Left cardiac atrium (tissue), 4 donors: Measurements from ENCODE around the gene CELSR2. TPM values are rescaled to one million over a fixed set of nuclear protein-coding genes. Genes with fewer than 3 reads are reported as not detected.

Experiments
- ATAC-seq, 2 donors: fragments of 200-7000 bp; cut with Tn5 transposase; one replicate each; pipeline ENCODE4 v1.9.1; 2020; ENCODE audit warnings: mild to moderate bottlenecking in 2 of 2, moderate library complexity in 2 of 2
- DNase-seq: peaks from one replicate; pipeline ENCODE4 v3.0.0-alpha.2; 2020
- intact Hi-C, 2 donors: fragments of 100-400 bp; cut with DNase I; formaldehyde crosslinking; loops; one replicate each; pipeline versions ENCODE4 v1.14.1 to v1.15.1; 2022 to 2023
- total RNA-seq, 2 donors: library from RNA; stranded (reverse); fragmentation: NEBNext Ultra II Directional; extraction: Animal tissue kit (Norgen Biotek cat#: 25700); gene quantifications; one replicate each; pipeline ENCODE4 v1.2.1, GENCODE V29; 2021
- donor health status: DM: no; HTN: yes; CAD: no.
- donor health status: DM: no; HTN: yes; CAD: no; lungs with severe emphysema.
- donor health status: DM: yes; HTN: yes; CAD: no.
- donor health status: Dilated cardiomyopathy.

The CELSR2 gene
- total RNA-seq, 2 donors from 2014 or later = 15.6 to 21.1 TPM

DNA sequence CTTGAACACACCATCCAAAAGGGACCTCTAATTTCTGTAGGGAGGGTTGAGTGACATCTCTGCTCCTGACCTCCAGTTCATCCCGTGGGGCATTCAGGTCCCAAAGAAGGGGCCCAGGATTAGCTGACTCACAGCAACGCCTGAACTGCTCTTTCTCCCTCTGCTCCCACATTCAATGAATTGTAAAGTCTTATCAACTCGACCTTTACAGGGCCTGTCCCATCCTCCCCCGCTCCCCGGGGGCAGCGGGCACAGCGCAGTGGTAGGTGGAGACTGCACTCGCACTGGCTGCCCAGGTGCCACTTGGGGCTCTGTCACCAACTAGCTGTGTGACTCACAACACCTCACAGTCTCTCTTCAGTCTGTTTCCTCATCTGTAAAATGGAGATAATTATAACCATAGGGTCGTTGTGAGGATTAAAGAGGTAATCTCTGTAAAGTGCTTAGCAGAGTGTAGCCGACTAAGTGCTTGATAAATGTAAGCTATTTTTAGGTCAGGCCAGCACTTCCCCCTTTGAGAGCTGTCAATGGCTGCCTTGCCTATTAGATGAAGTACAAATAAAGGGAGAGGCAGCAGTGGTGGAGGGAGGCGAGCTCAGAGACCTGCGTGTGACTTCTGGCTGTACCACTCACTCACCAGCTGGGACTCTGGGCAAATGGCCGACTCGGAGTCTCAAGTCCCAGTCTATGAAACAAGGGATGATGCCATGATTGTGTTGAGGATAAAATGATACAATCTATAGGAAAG, 58.1 kb downstream of the CELSR2 start:
- peak; percentile 75 for DNase-seq
- intact Hi-C loops = no loop called here

GRCh38 chr1:109309347-109309746, 60.0 kb downstream of the CELSR2 start:
- DNase-seq (no peak), ATAC-seq (no peak)
- intact Hi-C loops = no loop called here

More for the DNA sequence above, 58.1 kb downstream of the CELSR2 start:
- ATAC-seq = peak; percentile 75 to 86

DNA sequence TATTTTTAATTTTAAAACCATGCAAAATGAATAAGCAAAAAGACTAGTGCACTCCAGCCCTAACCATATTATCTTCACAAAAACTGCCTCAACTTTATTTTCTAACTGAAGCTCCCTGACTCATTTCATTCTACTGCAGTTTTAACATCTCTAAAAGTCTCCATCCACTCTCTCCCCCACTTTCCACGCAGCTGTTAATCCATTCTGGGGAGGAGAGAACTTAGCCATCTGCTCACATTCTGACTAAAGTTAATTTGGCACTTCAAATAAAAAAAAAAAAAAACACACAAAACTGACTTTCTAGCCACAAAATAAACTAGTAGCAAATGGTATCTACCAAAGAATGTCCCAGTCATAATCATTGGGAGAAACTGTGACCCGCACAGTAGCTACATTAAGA, 62.9 kb downstream of the CELSR2 start:
- ATAC-seq (no peak), DNase-seq (no peak)
- intact Hi-C loops = no loop called here

DNA sequence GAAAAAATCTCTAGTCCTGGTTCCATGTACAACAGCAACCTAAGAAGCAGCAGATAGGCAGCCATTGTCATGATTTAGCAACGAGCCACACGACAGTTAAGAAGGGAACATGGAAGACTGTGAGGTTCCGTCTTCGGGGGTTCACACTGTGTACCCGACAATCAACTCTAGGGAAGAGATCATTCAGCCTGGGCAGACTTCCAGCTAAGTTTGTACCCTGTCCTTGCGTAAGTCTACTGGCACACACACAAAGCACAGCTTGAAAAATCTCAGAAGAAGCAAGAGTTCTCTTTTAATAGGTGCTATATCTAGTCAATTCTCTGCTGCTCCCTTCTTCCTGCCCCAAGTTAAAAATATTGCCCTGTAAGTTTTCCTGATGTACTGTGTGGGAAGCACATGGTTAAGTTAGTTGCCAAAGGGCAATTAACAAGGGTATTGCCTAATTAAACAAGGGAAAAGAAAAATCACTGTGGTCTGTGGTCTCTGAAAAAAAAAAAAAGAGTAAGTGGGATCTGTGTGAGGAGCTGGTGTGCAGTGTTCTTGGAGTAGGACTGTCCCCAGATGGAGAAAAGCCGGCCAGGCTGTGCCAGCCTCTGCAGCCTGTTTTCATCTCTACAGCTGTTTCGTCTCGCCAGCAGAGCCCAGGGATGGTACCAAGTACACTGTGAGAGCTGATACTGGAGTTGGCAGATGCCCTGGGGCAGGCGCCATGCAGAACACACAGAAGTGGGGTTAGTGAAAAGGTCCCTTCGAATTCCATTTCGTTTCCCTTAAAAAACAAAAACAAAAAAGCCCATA, 63.8 kb downstream of the CELSR2 start:
- intact Hi-C loops = no loop called here
- DNase-seq = peak; percentile 34
- ATAC-seq = peak; percentile 59 to 84

GRCh38 chr1:109314795-109315194, 65.5 kb downstream of the CELSR2 start:
- no peak for DNase-seq
- no peak for ATAC-seq
- intact Hi-C loops = no loop called here

- ATAC-seq (no peak), DNase-seq (no peak)
- intact Hi-C loops = no loop called here
These were observed 65.9 kb downstream of the CELSR2 start for GRCh38 chr1:109315288-109315687.

DNA sequence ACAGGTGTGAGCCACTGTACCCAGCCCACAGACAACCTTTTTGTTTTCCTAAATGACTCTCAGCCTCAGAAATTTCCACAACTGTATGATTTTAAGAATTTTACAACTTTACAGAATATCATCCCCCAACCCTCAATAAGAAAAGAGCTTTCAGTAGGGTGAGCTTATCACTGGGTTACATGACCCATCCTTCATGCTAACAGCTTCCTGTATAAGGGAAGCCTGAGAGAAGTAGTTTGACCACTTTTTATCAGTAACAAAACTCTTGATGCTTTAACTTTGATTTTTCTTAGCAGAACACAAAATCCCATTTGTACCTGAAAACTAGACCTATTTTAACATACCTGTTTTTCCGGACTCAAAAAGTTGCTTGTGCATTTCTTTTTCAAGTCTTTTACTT, 67.2 kb downstream of the CELSR2 start:
- intact Hi-C loops = no loop called here
- ATAC-seq (no peak), DNase-seq (no peak)

- DNase-seq = no peak
- intact Hi-C loops = no loop called here
- no peak for ATAC-seq
These were observed 69.8 kb downstream of the CELSR2 start for GRCh38 chr1:109319114-109319513.

DNA sequence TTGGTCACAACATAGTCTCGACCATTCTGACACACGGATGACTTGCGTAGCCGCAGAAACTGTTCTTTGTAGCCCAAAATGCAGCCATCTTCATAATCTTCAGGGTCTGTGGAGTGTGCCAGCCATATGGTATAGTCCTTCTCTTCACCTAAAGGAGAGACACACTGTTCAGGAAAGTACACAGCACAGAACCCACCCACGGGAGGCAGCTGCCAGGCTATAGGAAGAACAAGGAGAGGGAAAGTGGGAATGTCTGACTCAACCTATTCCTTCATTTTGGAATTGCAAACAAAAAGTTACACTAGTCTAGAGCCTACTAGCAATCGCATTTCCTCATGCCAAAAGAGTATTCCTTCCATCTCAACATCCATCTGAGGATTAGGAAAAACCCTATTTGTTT, 73.6 kb downstream of the CELSR2 start:
- intact Hi-C loops = no loop called here
- ATAC-seq (no peak), DNase-seq (no peak)

Other genes with a start within 250 kb of the CELSR2 start
- gene WDR47, start 207.4 kb upstream of the CELSR2 start, total RNA-seq = 10 to 100 TPM; 12.2 to 14.8 TPM
- gene TAF13, start 173.5 kb upstream of the CELSR2 start, total RNA-seq = 10 to 100 TPM; 47.1 to 56.7 TPM
- 10 to 100 TPM; 34.3 to 47.2 TPM for gene TMEM167B, start 158.8 kb upstream of the CELSR2 start, total RNA-seq
- under 1 TPM; 0.21 to 0.39 TPM for gene ELAPOR1, start 135.4 kb upstream of the CELSR2 start, total RNA-seq
- gene SARS1, start 35.6 kb upstream of the CELSR2 start, total RNA-seq = 100 to 1,000 TPM; 109 to 141 TPM
- 1 to 10 TPM; 2.3 to 2.5 TPM for gene PSRC1, start 33.6 kb downstream of the CELSR2 start, total RNA-seq
- 100 to 1,000 TPM; 220 to 239 TPM for gene MYBPHL, start 57.5 kb downstream of the CELSR2 start, total RNA-seq
- gene SORT1, start 148.4 kb downstream of the CELSR2 start, total RNA-seq = 100 to 1,000 TPM; 139 to 157 TPM
- gene PSMA5, start 176.9 kb downstream of the CELSR2 start, total RNA-seq = 10 to 100 TPM; 41.5 to 62.8 TPM
- gene SYPL2, start 217.0 kb downstream of the CELSR2 start, total RNA-seq = 10 to 100 TPM; 12.3 to 15.4 TPM
- 1 to 10 TPM; 2.5 to 3.4 TPM for gene ATXN7L2, start 234.4 kb downstream of the CELSR2 start, total RNA-seq
- 1 to 10 TPM; 5.8 to 5.9 TPM for gene CYB561D1, start 244.6 kb downstream of the CELSR2 start, total RNA-seq